MG63 (cell line): ENCODE measurements around the gene EYA2. TPM values are rescaled to one million over a fixed set of nuclear protein-coding genes. Genes with fewer than 3 reads are reported as not detected.

Source experiments
- DNase-seq: peaks from one replicate; pipeline ENCODE4 v3.0.0-alpha.2; 2020
- H3K27me3 ChIP-seq: fragments of 250-450 bp; sonication (Bioruptor Pico); 2 replicates; pipeline ENCODE4 v1.5.1; 2020; ENCODE audit warnings: mild to moderate bottlenecking, moderate library complexity
- H3K36me3 ChIP-seq: fragments of 250-450 bp; sonication (Bioruptor Pico); 2 replicates; pipeline ENCODE4 v1.5.1; 2020; ENCODE audit warnings: mild to moderate bottlenecking, moderate library complexity
- H3K4me3 ChIP-seq: fragments of 250-450 bp; sonication (Bioruptor Pico); 2 replicates; pipeline ENCODE4 v1.5.1; 2020; ENCODE audit warnings: mild to moderate bottlenecking, moderate library complexity
- H3K9me3 ChIP-seq: fragments of 250-450 bp; sonication (Bioruptor Pico); 2 replicates; pipeline ENCODE4 v1.5.1; 2020; ENCODE audit warnings: mild to moderate bottlenecking, moderate library complexity
- total RNA-seq: library from RNA; depleted of rRNA; stranded (reverse); fragments of >200 nt; shearing (Covaris generic); gene quantifications from 2 replicates; pipeline ENCODE4 v1.2.3, GENCODE V29; 2014; ENCODE audit warnings: low replicate concordance; rRNA removed

Gene EYA2
- total RNA-seq, 1 experiment from 2014 or later, result 37.0 TPM

DNA sequence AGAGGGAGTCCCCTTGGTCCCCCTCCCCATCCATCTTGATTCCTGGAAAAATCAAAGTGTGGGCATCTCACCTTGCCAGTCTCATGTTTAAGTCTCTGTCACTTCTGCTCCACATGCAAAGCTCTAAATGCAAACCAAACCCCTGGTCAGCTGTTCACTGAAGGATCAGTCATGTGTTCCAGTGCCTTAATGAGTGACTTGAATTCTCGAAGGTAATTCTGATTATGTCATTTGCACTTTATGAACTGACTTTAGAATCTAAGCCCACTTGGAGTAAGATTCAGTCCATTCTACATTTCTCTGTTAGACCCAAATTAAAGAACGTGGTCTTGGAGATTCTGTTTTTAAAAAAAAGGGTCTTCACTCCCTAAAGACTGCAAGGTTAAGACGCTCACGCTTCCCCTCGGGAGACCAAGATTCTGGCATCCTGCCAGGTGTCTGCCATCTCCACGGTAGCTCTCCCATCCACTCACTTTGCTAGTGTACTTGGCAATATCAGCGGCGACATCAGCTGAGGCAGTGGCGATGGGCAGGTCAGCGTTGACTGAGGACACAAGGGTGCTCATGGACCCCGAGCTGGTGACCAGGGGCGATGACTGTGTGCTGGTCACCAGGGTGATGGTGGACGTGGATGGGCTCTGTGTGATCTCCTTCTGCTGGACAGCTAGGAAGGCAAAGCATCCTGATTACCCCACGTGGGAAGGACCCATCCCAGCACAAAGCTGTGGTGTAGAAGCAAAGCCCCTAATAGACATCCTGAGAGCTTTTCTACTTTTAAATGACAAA is 341.4 kb downstream of the EYA2 start:
- no peaks in the 10 kb centered on the region for H3K9me3 ChIP-seq
- H3K27me3 ChIP-seq, result no peaks in the 10 kb centered on the region
- peaks cover 72% of the 10 kb centered on the region for H3K36me3 ChIP-seq
- H3K4me3 ChIP-seq, result no peak overlapping the region
- DNase-seq, result no peak

GRCh38 chr20:47236639-47236900 is 341.9 kb downstream of the EYA2 start:
- Histone ChIP-seq H3K27me3 (no peaks in the 10 kb centered on the region), H3K4me3 (no peak overlapping the region), H3K9me3 (no peaks in the 10 kb centered on the region), H3K36me3 (peaks cover 67% of the 10 kb centered on the region)
- no peak for DNase-seq

DNA sequence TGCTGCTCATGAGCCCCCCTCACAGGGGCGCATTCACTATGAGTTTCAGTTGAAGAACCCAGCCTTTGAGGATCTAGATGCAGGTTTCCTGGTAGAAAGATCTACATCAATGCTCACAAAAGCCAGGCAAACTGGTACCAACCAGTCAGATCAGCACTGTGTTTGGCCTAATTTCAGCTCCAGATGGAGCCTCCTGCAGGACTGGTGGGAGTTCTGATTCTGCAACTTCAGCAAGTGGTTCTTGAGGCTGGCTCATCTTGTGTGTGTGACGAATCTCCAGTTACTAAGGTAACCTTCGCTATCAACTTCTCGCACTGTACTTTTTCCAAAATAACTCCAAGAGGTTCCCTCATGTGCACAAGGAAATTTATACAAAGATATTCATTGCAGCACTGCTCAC is 343.1 kb downstream of the EYA2 start:
- H3K27me3 ChIP-seq, result no peaks in the 10 kb centered on the region
- H3K9me3 ChIP-seq, result no peaks in the 10 kb centered on the region
- DNase-seq, result no peak
- H3K36me3 ChIP-seq, result peaks cover 66% of the 10 kb centered on the region
- no peak overlapping the region for H3K4me3 ChIP-seq

Other genes starting within 250 kb of the EYA2 start
- gene SLC13A3, start 243.4 kb upstream of the EYA2 start, total RNA-seq, result not detected in 2 replicates
- 30.4 and 50.8 TPM in 2 replicates for gene TP53RK, start 205.4 kb upstream of the EYA2 start, total RNA-seq
- 13.2 and 33.3 TPM in 2 replicates for gene SLC2A10, start 185.2 kb upstream of the EYA2 start, total RNA-seq